Mammary epithelial cell (primary cell): ENCODE measurements around the gene ZNF385B.
A peak's percentile ranks its signal among the peaks of the same experiment; 100 is the strongest.

Source experiments
- EZH2 ChIP-seq: IDR thresholded peaks from 2 replicates; pipeline ENCODE4 v1.6.1; 2012; ENCODE audit warnings: low read length, inconsistent platforms, borderline replicate concordance
- TF ChIP-seq, protein P1 (sequence below), 2 donors: IDR thresholded peaks in 1 of 2; conservative IDR thresholded peaks in 1 of 2; 2 replicates each; pipeline ENCODE4 v1.5.1; 2011 to 2012; ENCODE audit warnings: inconsistent platforms in 2 of 2, low read length in 2 of 2, mild to moderate bottlenecking in 2 of 2, control low read depth in 1 of 2, low read depth in 1 of 2; ENCODE audit not compliant: insufficient read depth in 1 of 2; ENCODE audit errors: extremely low read depth in 1 of 2

DNA sequence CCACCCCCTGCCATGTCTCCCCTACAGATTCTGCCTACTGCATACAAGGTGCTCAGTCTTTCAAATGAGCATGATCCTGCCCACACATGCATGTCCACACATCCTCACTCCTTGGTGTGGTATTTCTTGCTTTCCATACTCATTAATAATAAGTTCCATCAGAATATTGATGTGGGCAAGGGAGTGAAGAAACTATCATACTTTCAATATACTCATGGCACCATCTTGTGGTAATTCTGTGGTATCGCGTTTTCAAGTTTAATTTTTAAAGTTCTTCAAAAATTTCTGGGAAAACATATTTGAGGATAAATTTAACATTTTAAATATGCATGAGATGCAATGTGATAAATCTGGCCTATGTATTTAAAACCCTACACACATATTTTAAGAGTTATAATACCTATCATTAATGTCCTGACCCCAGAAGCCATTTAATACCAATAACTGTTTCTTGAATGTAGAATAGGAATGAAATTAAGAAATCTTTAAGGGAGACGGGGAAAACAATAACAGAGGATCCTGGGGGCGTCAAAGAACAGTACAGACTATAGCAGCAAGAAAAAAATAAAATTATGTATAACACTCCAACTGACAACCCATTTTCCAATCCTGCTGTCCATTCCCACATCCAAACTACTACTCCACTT lies 110.1 kb downstream of the ZNF385B start:
- TF ChIP-seq, protein P1, sequence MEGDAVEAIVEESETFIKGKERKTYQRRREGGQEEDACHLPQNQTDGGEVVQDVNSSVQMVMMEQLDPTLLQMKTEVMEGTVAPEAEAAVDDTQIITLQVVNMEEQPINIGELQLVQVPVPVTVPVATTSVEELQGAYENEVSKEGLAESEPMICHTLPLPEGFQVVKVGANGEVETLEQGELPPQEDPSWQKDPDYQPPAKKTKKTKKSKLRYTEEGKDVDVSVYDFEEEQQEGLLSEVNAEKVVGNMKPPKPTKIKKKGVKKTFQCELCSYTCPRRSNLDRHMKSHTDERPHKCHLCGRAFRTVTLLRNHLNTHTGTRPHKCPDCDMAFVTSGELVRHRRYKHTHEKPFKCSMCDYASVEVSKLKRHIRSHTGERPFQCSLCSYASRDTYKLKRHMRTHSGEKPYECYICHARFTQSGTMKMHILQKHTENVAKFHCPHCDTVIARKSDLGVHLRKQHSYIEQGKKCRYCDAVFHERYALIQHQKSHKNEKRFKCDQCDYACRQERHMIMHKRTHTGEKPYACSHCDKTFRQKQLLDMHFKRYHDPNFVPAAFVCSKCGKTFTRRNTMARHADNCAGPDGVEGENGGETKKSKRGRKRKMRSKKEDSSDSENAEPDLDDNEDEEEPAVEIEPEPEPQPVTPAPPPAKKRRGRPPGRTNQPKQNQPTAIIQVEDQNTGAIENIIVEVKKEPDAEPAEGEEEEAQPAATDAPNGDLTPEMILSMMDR (conservative IDR thresholded peaks at IDR 0.05 in 1 of 2, IDR thresholded peaks at IDR 0.05 in 1 of 2; ENCODE audit: extremely low read depth in 1 of 2, insufficient read depth in 1 of 2, low read depth in 1 of 2, low read length in 2 of 2) = peak; percentile 54 to 59
- TF ChIP-seq EZH2 = no peak
